HAP-1 (cell line): ENCODE measurements around the gene PLA2G4F.
A peak's percentile ranks its signal among the peaks of the same experiment; 100 is the strongest.

Source experiments
- DNase-seq, 2 experiments: peaks; one replicate each; pipeline ENCODE4 v3.0.0-alpha.2; 2016 to 2020; ENCODE audit warnings: low spot score in 2 of 2
- H3K27me3 ChIP-seq: fragments of 250-450 bp; sonication (Bioruptor Pico); 2 replicates; pipeline ENCODE4 v1.5.1; 2020; ENCODE audit warnings: low read depth, mild to moderate bottlenecking, moderate library complexity
- H3K36me3 ChIP-seq: fragments of 250-450 bp; sonication (Bioruptor Pico); replicated peaks from 2 replicates; pipeline ENCODE4 v1.5.1; 2020; ENCODE audit warnings: mild to moderate bottlenecking
- H3K4me1 ChIP-seq: fragments of 250-450 bp; sonication (Bioruptor Pico); 2 replicates; pipeline ENCODE4 v1.5.1; 2020; ENCODE audit warnings: mild to moderate bottlenecking
- H3K4me3 ChIP-seq: fragments of 250-450 bp; sonication (Bioruptor Pico); 2 replicates; pipeline ENCODE4 v1.5.1; 2020; ENCODE audit warnings: mild to moderate bottlenecking, moderate library complexity
- H3K9me3 ChIP-seq: fragments of 250-450 bp; sonication (Bioruptor Pico); 2 replicates; pipeline ENCODE4 v1.5.1; 2020; ENCODE audit warnings: mild to moderate bottlenecking, moderate library complexity
- in situ Hi-C: fragments of 300-500 bp; cut with MboI; formaldehyde crosslinking; loops from 3 replicates; pipeline ENCODE4 v1.14.3; 2020; ENCODE audit warnings: low sequenced_read_pairs, inconsistent platforms, mixed read lengths

PLA2G4F gene

GRCh38 chr15:42157981-42158765 is 1.7 kb upstream of the PLA2G4F start:
- H3K9me3 ChIP-seq: no peaks in the 10 kb centered on the region
- in situ Hi-C loops: no loop called here
- no peak overlapping the region for H3K4me3 ChIP-seq
- no peaks in the 10 kb centered on the region for H3K27me3 ChIP-seq
- H3K36me3 ChIP-seq: peaks cover 27% of the 10 kb centered on the region
- peak in 1 of 2 experiments; percentile 3 for DNase-seq
- no peaks in the 10 kb centered on the region for H3K4me1 ChIP-seq

GRCh38 chr15:42157381-42157780 is 945 bp upstream of the PLA2G4F start:
- no peak overlapping the region for H3K4me3 ChIP-seq
- DNase-seq: no peak
- in situ Hi-C loops: no loop called here

DNA sequence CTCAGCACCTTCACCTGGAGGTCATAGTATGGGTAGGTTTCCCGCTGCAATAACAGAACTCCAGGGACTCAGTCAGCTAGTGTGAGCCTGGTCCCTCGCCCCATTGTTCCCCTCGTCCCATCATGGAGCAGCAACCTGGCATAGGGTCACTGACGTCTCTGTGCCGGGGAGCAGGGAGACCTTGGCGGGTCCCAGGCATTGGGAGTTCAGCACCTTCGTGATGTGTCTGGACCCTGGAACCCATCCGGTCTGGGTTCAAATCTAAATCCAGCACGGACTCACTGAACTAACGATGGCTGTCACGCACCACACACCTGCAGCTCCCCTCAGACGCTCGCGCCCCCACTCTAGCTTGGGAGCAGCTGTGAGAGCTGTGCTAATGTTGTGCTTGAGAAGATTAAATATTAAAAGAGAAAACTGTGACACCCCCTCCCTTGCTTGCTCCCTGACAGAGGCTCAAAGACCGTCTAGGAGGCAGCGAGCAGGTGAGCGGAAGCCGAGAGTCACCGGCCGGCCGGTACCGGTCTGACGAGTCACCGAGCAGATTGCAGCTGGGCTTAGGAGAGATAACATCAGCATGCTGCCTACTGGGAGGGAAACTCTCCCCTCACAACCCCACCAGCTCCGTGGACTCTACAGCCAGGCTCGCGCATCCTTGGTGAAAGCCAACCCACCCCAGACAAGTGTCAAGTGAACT is 742 bp downstream of the PLA2G4F start:
- in situ Hi-C loops: no loop called here
- Histone ChIP-seq H3K27me3 (no peaks in the 10 kb centered on the region), H3K36me3 (peaks cover 12% of the 10 kb centered on the region), H3K4me3 (no peak overlapping the region), H3K9me3 (no peaks in the 10 kb centered on the region), H3K4me1 (no peaks in the 10 kb centered on the region)
- DNase-seq: no peak

More at GRCh38 chr15:42157381-42157780, 945 bp upstream of the PLA2G4F start:
- Histone ChIP-seq H3K9me3 (no peaks in the 10 kb centered on the region), H3K27me3 (no peaks in the 10 kb centered on the region), H3K4me1 (no peaks in the 10 kb centered on the region), H3K36me3 (peaks cover 22% of the 10 kb centered on the region)

DNA sequence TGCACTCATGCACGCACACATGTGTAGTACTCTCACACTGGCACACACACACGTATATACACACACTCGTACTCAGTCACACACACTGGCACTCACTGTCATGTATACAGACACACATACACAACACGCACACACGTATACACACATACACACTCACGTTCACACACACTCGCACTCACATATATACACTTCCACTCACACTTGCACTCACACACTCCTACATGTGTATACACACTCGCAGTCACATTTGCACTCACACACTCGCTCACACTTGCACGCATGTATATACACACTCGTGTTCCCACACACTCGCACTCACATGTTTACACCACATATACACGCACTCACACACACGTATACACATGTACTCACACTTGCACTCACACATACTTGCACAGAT is 1.5 kb downstream of the PLA2G4F start:
- H3K4me1 ChIP-seq: no peaks in the 10 kb centered on the region
- DNase-seq: no peak
- no peaks in the 10 kb centered on the region for H3K27me3 ChIP-seq
- peaks cover 8% of the 10 kb centered on the region for H3K36me3 ChIP-seq
- in situ Hi-C loops: no loop called here
- no peaks in the 10 kb centered on the region for H3K9me3 ChIP-seq
- no peak overlapping the region for H3K4me3 ChIP-seq

DNA sequence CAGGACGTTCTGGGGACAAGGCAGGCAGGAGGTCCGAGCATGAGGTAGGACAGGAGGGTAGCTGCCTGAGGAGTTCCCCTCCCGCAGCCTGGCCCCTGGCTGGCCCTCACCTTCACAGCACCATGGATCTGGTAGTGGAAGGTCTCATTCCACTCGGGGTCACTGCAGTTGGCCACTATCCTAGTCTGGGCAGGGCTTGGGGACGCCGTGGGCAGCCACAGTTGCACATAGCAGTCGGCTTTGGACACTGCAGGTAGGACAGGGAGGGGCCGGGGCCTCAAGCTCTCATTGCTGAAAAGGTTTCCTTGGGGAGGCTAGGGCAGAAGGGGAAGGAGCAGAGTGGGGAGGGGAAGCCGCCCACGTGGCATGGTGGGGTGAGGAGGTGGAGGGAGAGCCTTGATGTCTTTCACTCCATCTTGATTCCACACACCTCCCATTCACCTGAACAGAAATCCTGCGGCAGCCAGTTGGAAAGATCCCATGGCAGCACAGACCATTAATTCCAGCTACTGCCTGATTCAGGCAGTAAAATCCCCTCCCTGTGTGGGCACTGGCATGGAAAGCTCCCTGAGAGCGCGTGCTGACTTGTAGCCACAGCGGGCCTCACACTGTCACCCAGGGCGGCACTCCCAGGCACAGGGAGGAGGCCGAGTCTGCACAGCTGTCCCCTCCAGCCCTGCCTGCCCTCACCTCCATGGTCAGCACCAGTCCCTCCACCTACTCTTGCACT is 2.1 kb downstream of the PLA2G4F start:
- Histone ChIP-seq H3K9me3 (no peaks in the 10 kb centered on the region), H3K4me1 (no peaks in the 10 kb centered on the region), H3K4me3 (no peak overlapping the region), H3K27me3 (no peaks in the 10 kb centered on the region), H3K36me3 (peaks cover 2% of the 10 kb centered on the region)
- in situ Hi-C loops: no loop called here
- no peak for DNase-seq

DNA sequence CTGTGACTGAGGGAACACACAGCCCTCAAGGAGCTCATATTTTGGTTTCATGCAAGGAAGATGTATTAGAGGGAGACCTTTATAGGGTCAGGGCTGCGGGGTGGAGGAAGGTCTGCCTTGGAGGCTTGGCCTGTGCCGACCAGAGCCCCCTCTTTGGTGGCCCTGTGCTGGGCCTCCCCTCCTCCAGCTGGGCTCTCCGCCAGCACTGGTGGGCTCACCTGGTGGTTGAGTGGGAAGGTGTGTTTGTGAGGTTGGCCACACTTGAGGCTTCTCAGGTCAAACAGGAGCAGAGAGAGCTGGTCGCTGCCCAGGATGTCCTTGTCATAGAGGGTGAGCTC is 2.6 kb downstream of the PLA2G4F start:
- Histone ChIP-seq H3K4me3 (no peak overlapping the region), H3K27me3 (no peaks in the 10 kb centered on the region), H3K36me3 (no peaks in the 10 kb centered on the region), H3K9me3 (no peaks in the 10 kb centered on the region), H3K4me1 (no peaks in the 10 kb centered on the region)
- no peak for DNase-seq
- in situ Hi-C loops: no loop called here

GRCh38 chr15:42152921-42153698 is 3.3 kb downstream of the PLA2G4F start:
- Histone ChIP-seq H3K9me3 (no peaks in the 10 kb centered on the region), H3K36me3 (no peaks in the 10 kb centered on the region), H3K27me3 (no peaks in the 10 kb centered on the region), H3K4me1 (no peaks in the 10 kb centered on the region), H3K4me3 (no peak overlapping the region)
- DNase-seq: no peak
- in situ Hi-C loops: no loop called here

DNA sequence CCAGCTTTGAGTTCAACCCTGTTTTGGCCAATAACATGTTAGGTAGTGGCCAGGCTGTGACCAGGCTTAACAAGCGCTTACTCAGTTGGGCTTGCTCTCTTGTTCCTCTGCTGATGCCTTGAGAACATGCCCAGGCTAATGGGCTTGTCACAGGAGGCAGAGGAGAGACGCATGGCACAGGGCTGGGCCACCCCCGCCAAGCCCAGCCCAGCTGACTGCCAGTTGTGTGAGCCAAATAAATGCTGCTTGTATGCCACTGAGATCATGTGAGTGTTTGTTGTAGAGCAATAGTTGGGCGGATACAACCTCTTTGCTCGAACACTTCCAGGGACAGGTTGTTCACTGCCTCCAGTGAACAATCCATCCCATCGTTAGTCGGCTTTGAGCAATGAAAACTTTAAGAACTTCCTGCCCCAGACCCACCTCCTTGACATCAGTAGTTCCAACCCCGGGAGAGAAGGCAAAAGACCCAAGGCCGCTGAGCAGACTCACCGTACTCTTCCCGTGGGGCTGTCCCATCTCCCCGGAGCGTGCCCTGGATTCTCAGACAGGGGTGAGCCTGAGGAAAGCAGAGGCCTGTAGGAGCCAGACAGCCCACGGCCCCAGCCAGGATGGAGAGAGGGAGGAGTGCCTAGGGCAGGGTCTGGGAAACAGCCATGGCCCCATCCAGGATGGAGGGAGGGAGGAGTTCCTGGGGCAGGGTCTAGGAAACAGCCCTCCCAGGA is 4.1 kb downstream of the PLA2G4F start:
- Histone ChIP-seq H3K4me3 (no peak overlapping the region), H3K27me3 (no peaks in the 10 kb centered on the region), H3K36me3 (no peaks in the 10 kb centered on the region), H3K9me3 (no peaks in the 10 kb centered on the region), H3K4me1 (no peaks in the 10 kb centered on the region)
- DNase-seq: no peak
- in situ Hi-C loops: no loop called here

- DNase-seq: no peak
- in situ Hi-C loops: no loop called here
- no peak overlapping the region for H3K4me3 ChIP-seq
- no peaks in the 10 kb centered on the region for H3K4me1 ChIP-seq
- H3K9me3 ChIP-seq: no peaks in the 10 kb centered on the region
- no peaks in the 10 kb centered on the region for H3K27me3 ChIP-seq
- no peaks in the 10 kb centered on the region for H3K36me3 ChIP-seq
Measured at GRCh38 chr15:42151736-42152135, 4.7 kb downstream of the PLA2G4F start.

DNA sequence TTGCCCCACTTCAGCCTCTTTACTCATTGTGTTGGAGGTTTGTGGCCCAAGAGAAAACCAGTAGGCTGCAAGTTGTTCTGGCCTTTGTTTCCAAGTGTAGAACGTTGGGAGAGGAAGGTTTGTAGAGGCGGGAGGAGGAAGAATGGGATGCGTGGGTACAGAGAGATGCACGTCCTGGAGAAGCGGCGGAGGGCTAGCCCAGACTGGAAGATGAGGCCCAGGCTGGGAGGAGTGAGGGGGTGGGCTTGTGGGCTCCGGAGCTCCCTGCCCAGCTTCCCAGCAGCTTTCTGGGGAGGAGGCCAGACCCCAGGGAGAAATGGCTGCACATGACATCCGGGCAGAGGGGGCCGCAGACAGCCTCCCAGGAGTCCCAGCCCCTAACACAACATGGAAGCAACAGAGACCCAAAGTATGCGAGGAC is 5.3 kb downstream of the PLA2G4F start:
- DNase-seq: no peak
- Histone ChIP-seq H3K9me3 (no peaks in the 10 kb centered on the region), H3K27me3 (no peaks in the 10 kb centered on the region), H3K36me3 (no peaks in the 10 kb centered on the region), H3K4me1 (no peaks in the 10 kb centered on the region), H3K4me3 (no peak overlapping the region)
- in situ Hi-C loops: no loop called here

DNA sequence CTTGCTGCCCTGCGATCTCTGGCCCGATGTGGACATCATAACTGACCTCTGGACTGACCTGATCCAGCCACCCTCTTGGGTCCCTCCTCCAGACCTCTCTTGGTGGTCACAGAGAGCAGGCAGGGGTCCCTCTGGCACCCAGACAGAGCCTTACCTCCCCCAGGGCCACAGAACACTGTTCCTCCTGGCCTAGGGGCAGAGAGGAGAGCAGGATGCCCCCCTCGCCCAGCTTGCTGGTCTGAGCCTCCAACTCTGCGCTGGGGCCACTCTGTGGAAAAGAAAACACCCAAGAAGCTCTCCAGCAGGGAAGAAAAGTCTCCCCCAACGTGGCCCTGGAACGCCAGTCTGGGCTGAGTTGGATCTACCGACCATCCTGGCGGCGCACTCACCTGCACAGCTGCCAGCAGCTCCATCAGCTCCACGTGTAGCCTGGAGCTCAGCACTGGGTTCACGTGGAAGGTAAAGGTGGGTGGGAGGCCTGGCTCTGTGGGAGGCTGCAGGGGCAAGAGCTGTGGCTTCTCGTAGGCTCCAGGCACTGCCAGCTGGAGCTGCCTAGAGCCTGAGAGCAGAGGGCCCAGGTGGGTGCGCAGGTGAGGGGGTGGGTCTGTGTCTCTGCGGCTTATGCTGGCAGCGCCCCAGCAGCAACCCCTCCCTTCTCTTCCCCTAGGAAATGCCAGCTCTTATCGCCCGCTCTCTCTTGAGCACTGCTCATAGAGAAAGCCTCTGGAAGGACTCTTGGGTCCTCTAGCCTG is 6.0 kb downstream of the PLA2G4F start:
- no peak overlapping the region for H3K4me3 ChIP-seq
- no peaks in the 10 kb centered on the region for H3K4me1 ChIP-seq
- in situ Hi-C loops: no loop called here
- DNase-seq: no peak
- H3K36me3 ChIP-seq: no peaks in the 10 kb centered on the region
- no peaks in the 10 kb centered on the region for H3K27me3 ChIP-seq
- no peaks in the 10 kb centered on the region for H3K9me3 ChIP-seq

DNA sequence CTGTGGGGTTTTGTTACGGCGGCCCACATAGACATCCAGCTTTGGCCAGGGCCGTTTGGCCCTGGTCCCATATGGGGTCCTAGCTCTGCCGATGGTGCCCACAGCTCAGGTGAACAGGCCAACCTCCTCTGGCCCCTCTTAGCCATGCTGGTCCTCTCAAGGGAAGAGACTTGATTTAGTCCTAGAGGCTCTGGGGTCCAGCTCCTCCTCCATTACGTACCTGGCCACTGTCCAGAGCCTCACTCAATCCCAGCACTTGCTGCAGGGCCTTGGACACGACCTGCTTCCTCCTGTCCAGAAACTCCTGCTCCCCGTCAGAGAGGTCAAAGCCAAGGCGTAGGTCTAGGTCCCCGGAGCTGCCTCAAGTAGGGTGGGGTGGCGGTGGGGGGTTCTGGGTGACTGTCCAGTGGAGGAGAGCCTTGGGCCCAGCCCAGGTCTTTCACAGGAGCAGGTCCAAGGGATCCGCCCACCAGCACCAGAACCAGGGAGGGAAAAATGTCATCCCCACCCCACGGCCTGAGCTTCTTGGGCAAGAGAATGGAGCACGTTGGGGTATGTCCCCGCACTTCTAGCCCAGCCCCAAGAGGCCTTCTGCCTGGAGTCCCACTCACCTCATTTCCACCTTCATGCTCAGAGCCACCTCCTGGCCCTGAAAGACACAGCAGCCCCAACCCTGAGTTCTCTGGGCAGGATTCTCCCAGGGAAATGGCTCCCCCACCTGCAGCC is 6.8 kb downstream of the PLA2G4F start:
- in situ Hi-C loops: no loop called here
- DNase-seq: peak in 1 of 2 experiments; percentile 0
- Histone ChIP-seq H3K4me1 (no peaks in the 10 kb centered on the region), H3K36me3 (no peaks in the 10 kb centered on the region), H3K27me3 (no peaks in the 10 kb centered on the region), H3K9me3 (no peaks in the 10 kb centered on the region), H3K4me3 (no peak overlapping the region)
